Stimulated activated CD8-positive, alpha-beta memory T cell treated with anti-CD3 and anti-CD28 coated beads, Interleukin-7, amount 100 ng/mL, for 48 hours (primary cell): ENCODE measurements around the gene ZNF783.
"Not testable (repeated sequence)": the region's sequence is repeated elsewhere in the genome, so short reads cannot be mapped to it uniquely, and the experiment has no call there.

Experiments used
- DNase-seq, 2 donors: peaks; one replicate each; pipeline ENCODE4 v3.0.0-alpha.2; 2020; ENCODE audit warnings: low read depth in 1 of 2; ENCODE audit errors: extremely low read depth in 1 of 2

The ZNF783 gene

DNA sequence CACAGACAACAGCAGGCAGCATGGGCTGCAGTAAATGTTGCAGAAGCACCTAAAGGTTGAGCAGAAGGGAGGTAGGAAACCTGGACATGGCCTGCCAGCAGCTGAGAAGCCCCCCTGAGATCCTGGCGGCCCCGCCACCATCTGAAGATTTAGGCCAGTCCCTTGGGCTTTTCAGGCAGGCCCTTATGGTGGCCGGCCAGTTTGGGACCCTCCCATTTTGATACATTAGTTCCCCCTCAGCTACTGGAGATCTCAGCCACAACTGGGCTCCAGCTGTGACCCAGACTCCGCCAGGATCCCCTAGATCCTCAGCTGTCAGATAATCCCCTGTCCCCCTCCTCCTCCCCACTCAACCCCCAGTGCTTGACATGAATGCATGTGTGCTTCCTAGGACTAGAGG, 34.4 kb downstream of the ZNF783 start:
- DNase-seq: no peak

- no peak for DNase-seq
Observed at GRCh38 chr7:149297034-149297755, 35.2 kb downstream of the ZNF783 start.

GRCh38 chr7:149300620-149301285, 38.8 kb downstream of the ZNF783 start:
- DNase-seq: no peak

GRCh38 chr7:149302222-149302621, 40.2 kb downstream of the ZNF783 start:
- DNase-seq: no peak

GRCh38 chr7:149302865-149303264, 40.9 kb downstream of the ZNF783 start:
- no peak for DNase-seq

DNA sequence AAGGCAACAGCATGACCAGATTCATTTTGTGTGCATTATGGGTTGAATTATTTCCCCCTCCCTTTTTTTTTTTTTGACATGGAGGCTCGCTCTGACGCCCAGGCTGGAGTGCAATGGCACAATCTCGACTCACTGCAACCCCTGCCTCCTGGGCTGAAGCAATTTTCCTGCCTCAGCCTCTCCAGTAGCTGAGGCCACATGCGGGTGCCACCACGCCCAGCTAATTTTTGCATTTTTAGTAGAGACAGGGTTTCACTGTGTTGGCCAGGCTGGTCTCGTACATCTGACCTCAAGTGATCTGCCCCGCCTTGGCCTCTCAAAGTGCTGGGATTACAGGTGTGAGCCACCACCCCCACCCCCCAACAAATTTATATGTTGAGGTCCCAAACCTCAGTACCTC, 42.0 kb downstream of the ZNF783 start:
- no peak for DNase-seq

DNA sequence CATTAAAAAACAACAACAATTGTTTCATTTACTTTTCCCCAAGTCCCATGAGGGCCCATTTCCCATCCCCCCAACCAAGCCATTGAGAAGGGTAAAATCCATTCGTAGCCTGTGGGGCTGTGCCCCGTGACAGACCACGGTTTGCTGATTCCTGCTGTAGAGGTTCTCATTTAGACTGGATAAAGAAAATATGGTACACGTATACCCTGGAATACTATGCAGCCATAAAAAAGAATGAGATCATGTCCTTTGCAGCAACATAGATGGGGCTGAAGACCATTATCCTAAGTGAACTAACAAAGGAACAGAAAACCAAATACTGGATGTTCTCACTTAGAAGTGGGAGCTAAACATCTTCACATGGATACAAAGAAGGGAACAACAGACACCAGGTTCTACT, 44.9 kb downstream of the ZNF783 start:
- no peak for DNase-seq

DNA sequence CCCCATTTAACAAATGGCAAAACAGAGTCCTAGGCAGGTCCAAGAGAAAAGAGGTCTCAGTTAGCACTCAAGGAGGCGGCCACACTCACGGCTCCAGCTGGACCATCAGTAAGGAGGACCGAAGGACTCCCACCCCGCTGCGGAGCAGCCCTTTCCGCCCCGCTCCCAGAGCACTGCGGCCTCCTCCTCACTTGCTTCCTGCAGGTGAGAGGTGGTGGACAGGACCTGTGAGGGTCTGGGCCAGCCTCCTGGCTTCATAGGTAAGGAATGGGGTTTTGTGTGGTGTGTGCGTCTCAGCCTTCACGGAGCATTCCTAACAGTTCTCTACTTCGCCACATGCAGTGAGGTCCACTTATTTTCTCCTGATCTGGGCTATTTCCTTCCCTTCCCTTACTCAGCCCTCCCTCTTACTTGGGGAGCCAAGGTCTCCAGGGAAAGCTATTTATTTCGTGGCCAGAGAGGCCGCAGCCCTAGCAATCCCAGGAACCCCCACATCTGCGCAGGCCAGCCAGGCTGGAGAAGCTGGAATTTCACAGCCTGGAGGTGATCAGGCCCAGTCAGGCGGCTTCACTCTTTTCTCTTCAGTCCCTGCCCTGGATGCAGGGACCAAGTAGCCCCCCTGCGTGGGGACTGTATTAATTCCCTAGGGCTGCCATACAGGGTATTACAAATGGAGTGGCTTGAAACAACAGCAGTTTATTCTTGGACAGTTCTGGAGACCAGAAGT, 45.9 kb downstream of the ZNF783 start:
- no peak for DNase-seq

DNA sequence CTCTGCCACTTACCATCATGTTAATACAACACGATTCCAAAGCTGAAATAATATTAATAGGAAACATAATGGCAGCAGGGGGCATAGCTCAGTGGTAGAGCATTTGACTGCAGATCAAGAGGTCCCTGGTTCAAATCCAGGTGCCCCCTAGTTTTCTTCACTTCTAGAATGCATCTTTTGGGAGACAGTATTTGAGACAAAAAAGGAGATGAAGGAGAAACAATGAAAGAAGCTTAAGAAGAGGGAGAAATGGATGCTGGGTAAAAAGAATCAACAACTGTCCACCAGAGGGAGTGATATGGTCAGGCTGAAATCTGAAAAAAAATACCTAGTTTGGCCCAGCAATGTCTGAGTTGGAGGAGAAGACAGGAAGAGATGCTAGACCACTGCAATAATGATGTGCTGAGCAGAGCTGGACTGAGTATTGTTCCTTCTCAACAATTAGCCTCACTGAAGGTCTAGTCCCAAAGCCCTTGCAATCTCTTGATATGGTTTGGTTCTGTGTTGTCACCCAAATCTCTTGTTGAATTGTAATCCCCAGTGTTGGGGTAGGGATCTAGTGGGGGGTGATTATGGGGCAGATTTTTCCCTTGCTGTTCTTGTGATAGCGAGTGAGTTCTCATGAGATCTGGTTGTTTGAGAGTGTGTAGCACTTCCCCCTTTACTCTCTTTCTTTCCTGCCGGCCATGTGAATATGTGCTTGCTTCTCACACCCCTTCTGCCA, 48.3 kb downstream of the ZNF783 start:
- DNase-seq: no peak

GRCh38 chr7:149310990-149311573, 49.1 kb downstream of the ZNF783 start:
- DNase-seq: no peak

DNA sequence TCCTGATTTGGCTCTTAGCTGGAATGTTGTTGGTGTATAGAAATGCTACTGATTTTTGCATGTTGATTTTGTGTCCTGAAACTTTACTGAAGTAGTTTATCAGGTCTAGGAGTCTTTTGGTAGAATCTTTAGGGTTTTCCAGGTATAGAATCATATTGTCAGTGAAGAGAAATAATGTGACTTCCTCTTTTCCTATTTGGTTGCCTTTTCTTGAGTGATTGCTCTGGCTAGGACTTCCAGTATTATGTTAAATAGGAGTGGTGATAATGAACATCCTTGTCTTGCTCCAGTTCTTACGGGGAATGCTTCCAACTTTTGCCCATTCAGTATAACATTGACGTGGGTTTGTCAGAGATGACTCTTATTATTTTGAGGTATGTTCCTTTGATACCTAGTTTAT, 52.0 kb downstream of the ZNF783 start:
- no peak for DNase-seq

DNA sequence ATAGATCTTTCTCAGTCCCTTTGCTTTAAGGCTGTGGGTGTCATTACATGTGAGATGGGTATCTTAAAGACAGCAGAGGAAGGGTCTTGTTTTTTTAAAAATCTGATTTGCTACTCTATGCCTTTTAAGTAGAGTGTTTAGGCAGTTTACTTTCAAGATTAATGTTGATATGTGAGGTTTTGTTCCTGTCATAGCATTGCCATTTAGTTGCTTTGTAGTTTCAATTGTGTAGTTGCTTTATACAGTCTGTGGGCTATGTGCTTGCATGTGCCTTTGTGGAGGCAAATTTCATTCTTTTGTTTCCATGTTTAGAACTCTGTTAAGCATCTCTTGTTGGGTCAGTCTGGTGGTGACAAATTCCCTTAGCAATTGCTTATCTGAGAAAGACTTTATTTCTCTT, 54.6 kb downstream of the ZNF783 start:
- DNase-seq: no peak

DNA sequence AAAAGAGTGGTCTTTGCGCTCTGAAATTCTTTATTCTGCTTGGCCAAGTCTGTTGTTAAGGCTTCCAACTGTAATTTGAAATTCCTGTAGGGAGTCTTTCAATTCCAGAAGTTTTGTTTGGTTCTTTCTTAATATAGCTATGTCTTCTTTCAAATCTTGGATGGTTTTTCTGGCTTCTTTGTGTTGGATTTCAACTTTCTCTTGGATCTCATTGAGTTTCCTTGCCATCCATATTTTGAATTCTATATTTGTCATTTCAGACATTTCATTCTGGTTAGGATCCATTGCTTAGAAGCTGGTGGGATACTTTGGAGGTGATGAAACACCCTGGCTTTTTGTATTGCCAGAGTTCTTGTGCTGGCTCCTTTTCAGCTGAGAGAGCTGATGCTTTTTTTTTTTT, 55.5 kb downstream of the ZNF783 start:
- no peak for DNase-seq

- no peak for DNase-seq
Observed at GRCh38 chr7:149317986-149318672, 56.1 kb downstream of the ZNF783 start.

DNA sequence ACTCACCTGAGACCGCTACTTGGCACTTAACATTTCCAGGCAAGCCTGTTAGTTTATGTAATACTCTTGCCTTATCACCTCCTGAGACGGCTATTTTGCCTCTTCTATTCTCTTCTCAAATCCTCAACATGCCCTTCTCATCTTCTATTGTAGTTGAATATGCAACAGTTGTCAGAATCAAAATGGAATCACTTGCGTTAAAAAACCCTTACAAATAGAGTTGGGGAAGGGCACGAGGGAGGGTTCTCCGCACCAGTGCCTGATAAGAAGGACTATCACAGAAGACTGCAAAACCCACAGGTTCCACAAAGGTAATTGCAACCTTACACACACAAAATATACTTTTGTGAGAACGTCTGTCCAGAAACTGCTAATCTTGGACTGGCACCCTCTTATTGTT, 57.4 kb downstream of the ZNF783 start:
- DNase-seq: no peak

GRCh38 chr7:149320313-149321124, 58.5 kb downstream of the ZNF783 start:
- DNase-seq: no peak

- DNase-seq: not testable (repeated sequence)
Observed at GRCh38 chr7:149321125-149321905, 59.3 kb downstream of the ZNF783 start.

- DNase-seq: no peak
Observed at GRCh38 chr7:149321978-149322541, 60.1 kb downstream of the ZNF783 start.
